HepG2 (cell line): Measurements from ENCODE around the gene HSPA1B. TPM values are rescaled to one million over a fixed set of nuclear protein-coding genes. Genes with fewer than 3 reads are reported as not detected.
A peak's percentile ranks its signal among the peaks of the same experiment; 100 is the strongest.

Experiments
- ERF ChIP-seq: IDR thresholded peaks from 2 replicates; pipeline ENCODE4 v1.6.1; 2018; ENCODE audit warnings: missing biosample characterization, missing genetic modification reagents
- GATAD2A ChIP-seq: IDR thresholded peaks from 2 replicates; pipeline ENCODE4 v1.6.1; 2016
- JUNB ChIP-seq: sonication (generic); formaldehyde crosslinking; IDR thresholded peaks from 2 replicates; pipeline ENCODE4 v1.8.0; 2022; ENCODE audit warnings: missing genetic modification reagents, mild to moderate bottlenecking, borderline replicate concordance
- KMT2A ChIP-seq: sonication (generic); formaldehyde crosslinking; IDR thresholded peaks from 2 replicates; pipeline ENCODE4 v1.4.0; 2020; ENCODE audit warnings: missing genetic modification reagents
- KMT2B ChIP-seq: IDR thresholded peaks from 2 replicates; pipeline ENCODE4 v1.6.1; 2016; ENCODE audit warnings: missing genetic modification reagents, missing compliant biosample characterization
- LBX2 ChIP-seq: sonication (generic); formaldehyde crosslinking; IDR thresholded peaks from 2 replicates; pipeline ENCODE4 v1.5.0; 2020; ENCODE audit warnings: missing genetic modification reagents, mild to moderate bottlenecking, borderline replicate concordance
- MIER2 ChIP-seq: IDR thresholded peaks from 2 replicates; pipeline ENCODE4 v1.6.1; 2016; ENCODE audit warnings: missing biosample characterization, missing genetic modification reagents
- NCOA5 ChIP-seq: sonication (generic); formaldehyde crosslinking; IDR thresholded peaks from 2 replicates; pipeline ENCODE4 v1.4.0; 2020; ENCODE audit warnings: missing genetic modification reagents
- PHB2 ChIP-seq: fragments of 450-650 bp; IDR thresholded peaks from 2 replicates; pipeline ENCODE4 v1.6.1; 2018; ENCODE audit not compliant: partially characterized antibody
- PRDM10 ChIP-seq: sonication (generic); formaldehyde crosslinking; IDR thresholded peaks from 2 replicates; pipeline ENCODE4 v1.4.0; 2020; ENCODE audit warnings: low read depth, missing genetic modification reagents
- SMC3 ChIP-seq: IDR thresholded peaks from 2 replicates; pipeline ENCODE4 v1.6.1; 2011; ENCODE audit warnings: low read length, improper control_type of control experiment
- ZBTB7B ChIP-seq: sonication (generic); formaldehyde crosslinking; IDR thresholded peaks from 2 replicates; pipeline ENCODE4 v1.4.0; 2020; ENCODE audit warnings: missing genetic modification reagents
- ZMYM2 ChIP-seq: sonication (generic); formaldehyde crosslinking; IDR thresholded peaks from 2 replicates; pipeline ENCODE4 v1.8.0; 2022; ENCODE audit warnings: mild to moderate bottlenecking, missing genetic modification reagents
- ZNF253 ChIP-seq: sonication (generic); formaldehyde crosslinking; IDR thresholded peaks from 2 replicates; pipeline ENCODE4 v1.8.0; 2022; ENCODE audit warnings: mild to moderate bottlenecking, missing genetic modification reagents, borderline replicate concordance
- ZNF296 ChIP-seq: sonication (generic); formaldehyde crosslinking; conservative IDR thresholded peaks from 2 replicates; pipeline ENCODE4 v1.5.0; 2020; ENCODE audit warnings: mild to moderate bottlenecking, missing genetic modification reagents
- ZNF30 ChIP-seq: sonication (generic); formaldehyde crosslinking; IDR thresholded peaks from 2 replicates; pipeline ENCODE4 v1.5.0; 2020; ENCODE audit warnings: mild to moderate bottlenecking, missing genetic modification reagents
- ZNF513 ChIP-seq: sonication (generic); formaldehyde crosslinking; conservative IDR thresholded peaks from 2 replicates; pipeline ENCODE4 v1.5.0; 2020; ENCODE audit warnings: missing genetic modification reagents
- ZNF687 ChIP-seq: sonication (generic); formaldehyde crosslinking; IDR thresholded peaks from 2 replicates; pipeline ENCODE4 v1.5.1; 2020; ENCODE audit warnings: mild to moderate bottlenecking, missing genetic modification reagents, moderate library complexity
- ZNF7 ChIP-seq: IDR thresholded peaks from 2 replicates; pipeline ENCODE4 v1.6.1; 2016; ENCODE audit warnings: missing biosample characterization, missing genetic modification reagents
- ZNF75D ChIP-seq: sonication (generic); formaldehyde crosslinking; IDR thresholded peaks from 2 replicates; pipeline ENCODE4 v1.8.1; 2023; ENCODE audit warnings: missing genetic modification reagents, mild to moderate bottlenecking, borderline replicate concordance
- ZNF891 ChIP-seq: sonication (generic); formaldehyde crosslinking; IDR thresholded peaks from 2 replicates; pipeline ENCODE4 v1.5.0; 2020; ENCODE audit warnings: mild to moderate bottlenecking, missing genetic modification reagents
- polyA plus RNA-seq, 8 experiments: library from polyadenylated mRNA; depleted of rRNA in 3 of 8; stranded (reverse) in 7 of 8; unstranded in 1 of 8; fragments of >200 nt; fragmentation: Illumina TruSeq in 4 of 8; extraction: Trizol in 4 of 8; gene quantifications; 2 replicates each; pipeline versions ENCODE4 v1.2.1 to v1.2.3, GENCODE V29; 2011 to 2016; ENCODE audit warnings: low read depth in 4 of 8, missing spikeins in 1 of 8, mixed read lengths in 1 of 8; ENCODE audit not compliant: insufficient read depth in 1 of 8
- total RNA-seq, 5 experiments: library from RNA; depleted of rRNA; stranded (reverse); fragments of >200 nt; fragmentation: Illumina TruSeq; extraction: Trizol; gene quantifications; 2 replicates each; pipeline ENCODE4 v1.2.3, GENCODE V29; 2016; ENCODE audit warnings: low read depth in 1 of 5

HSPA1B gene
- total and polyA plus RNA-seq, 2 of the 13 experiments (the other 11 are each of a cell fraction or from before 2014, with no cell fraction given): 26.0 to 186 TPM

- TF ChIP-seq ZNF513 (CRISPR knock-in tag): no peak
- TF ChIP-seq MIER2 (CRISPR knock-in tag): no peak
- no peak for TF ChIP-seq PHB2
- no peak for TF ChIP-seq ZNF296
- no peak for TF ChIP-seq LBX2 (CRISPR knock-in tag)
- peak; percentile 52; the same call in 1 of the 2 replicates for TF ChIP-seq PRDM10 (CRISPR knock-in tag)
- peak; percentile 27; the same call in 1 of the 2 replicates for TF ChIP-seq ZNF891
- no peak for TF ChIP-seq ZMYM2
- no peak for TF ChIP-seq ZNF7
- TF ChIP-seq ZNF30: no peak
- no peak for TF ChIP-seq JUNB (CRISPR knock-in tag)
- no peak for TF ChIP-seq ZNF75D (CRISPR knock-in tag)
- peak; percentile 39; the same call in 1 of the 2 replicates for TF ChIP-seq GATAD2A (CRISPR knock-in tag)
- no peak for TF ChIP-seq NCOA5
- TF ChIP-seq KMT2A (CRISPR knock-in tag): 0 out of 2 replicates have a peak, but pooled peaks have one; percentile 46
- no peak for TF ChIP-seq KMT2B (CRISPR knock-in tag)
- peak; percentile 79 for TF ChIP-seq SMC3
- no peak for TF ChIP-seq ERF (CRISPR knock-in tag)
- TF ChIP-seq ZNF253 (CRISPR knock-in tag): 0 out of 2 replicates have a peak, but pooled peaks have one; percentile 17
- peak; percentile 32; the same call in 1 of the 2 replicates for TF ChIP-seq ZBTB7B (CRISPR knock-in tag)
- TF ChIP-seq ZNF687: peak; percentile 23
Observed at GRCh38 chr6:31791324-31792089, 36.0 kb upstream of the HSPA1B start (continued).
